Kidney epithelial cell (primary cell): ENCODE results near the gene PTGER3. TPM values are rescaled to one million over a fixed set of nuclear protein-coding genes. Genes with fewer than 3 reads are reported as not detected.

Experiments
- DNase-seq: peaks from one replicate; pipeline ENCODE4 v3.0.0-alpha.2; 2010; ENCODE audit warnings: low read depth
- H3K27me3 ChIP-seq: 2 replicates; pipeline ENCODE4 v1.6.0; 2011; ENCODE audit warnings: low read length; ENCODE audit not compliant: control insufficient read depth, insufficient read depth
- H3K36me3 ChIP-seq: 2 replicates; pipeline ENCODE4 v1.5.1; 2011; ENCODE audit warnings: low read length; ENCODE audit not compliant: control insufficient read depth, insufficient read depth
- H3K4me3 ChIP-seq: 2 replicates; pipeline ENCODE4 v1.5.1; 2011; ENCODE audit warnings: low read depth, mild to moderate bottlenecking, control low read depth, low read length
- CTCF ChIP-seq: IDR thresholded peaks from 2 replicates; pipeline ENCODE4 v1.5.1; 2011; ENCODE audit warnings: mild to moderate bottlenecking, moderate library complexity, low read length, control low read depth, inconsistent platforms; ENCODE audit not compliant: insufficient read depth, poor library complexity, severe bottlenecking
- total RNA-seq: library from RNA; depleted of rRNA; stranded (reverse); fragments of >200 nt; gene quantifications from 2 replicates; pipeline ENCODE4 v1.2.3, GENCODE V29; 2015

Gene PTGER3
- total RNA-seq, 1 donor from 2014 or later, result 0.29 TPM

- no peak for DNase-seq
- Histone ChIP-seq H3K4me3 (no peak overlapping the region), H3K27me3 (no peaks in the 10 kb centered on the region), H3K36me3 (no peaks in the 10 kb centered on the region)
- no peak for TF ChIP-seq CTCF
Observed at GRCh38 chr1:71033136-71033535, 14.5 kb downstream of the PTGER3 start.

DNA sequence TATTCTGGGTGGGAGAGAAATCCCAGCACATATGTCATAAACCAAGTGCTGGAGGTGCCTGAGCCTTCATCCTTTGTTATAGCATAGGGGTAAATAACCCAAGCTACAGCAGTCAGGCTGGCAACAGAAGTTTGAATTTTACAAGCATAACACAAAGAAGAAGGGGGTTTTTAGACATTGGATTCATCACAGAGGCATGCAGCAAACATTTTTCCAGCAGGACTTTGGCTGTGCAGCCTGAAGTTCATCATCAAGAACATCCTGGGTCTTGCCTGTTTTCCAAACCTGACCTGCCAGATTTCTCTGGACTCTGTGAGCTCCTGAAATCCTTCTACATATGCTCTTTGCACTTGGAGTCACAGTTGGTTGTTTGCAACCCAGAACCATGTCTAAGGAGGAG, 16.2 kb downstream of the PTGER3 start:
- no peak for DNase-seq
- Histone ChIP-seq H3K4me3 (no peak overlapping the region), H3K27me3 (no peaks in the 10 kb centered on the region), H3K36me3 (no peaks in the 10 kb centered on the region)
- no peak for TF ChIP-seq CTCF

DNA sequence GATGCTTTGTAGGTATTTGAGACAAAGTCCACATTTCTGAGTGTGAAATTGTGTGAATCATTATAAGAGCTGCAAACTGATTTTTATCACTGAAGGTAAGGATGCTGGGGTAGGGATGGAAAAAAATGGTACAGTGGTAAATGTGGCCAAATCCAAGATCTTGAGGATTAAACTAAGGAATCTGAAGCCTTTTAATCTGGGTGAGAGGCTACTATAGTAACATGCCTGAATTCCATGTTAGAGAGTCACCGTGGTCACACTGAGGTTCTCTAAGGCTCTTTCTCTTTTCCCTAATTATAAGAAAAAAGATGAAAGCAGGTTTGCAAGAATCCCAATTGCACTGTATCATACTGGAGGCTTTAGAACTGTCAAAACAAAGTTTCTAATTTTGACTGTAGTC, 17.6 kb downstream of the PTGER3 start:
- TF ChIP-seq CTCF, result no peak
- no peaks in the 10 kb centered on the region for H3K27me3 ChIP-seq
- H3K4me3 ChIP-seq, result no peak overlapping the region

DNA sequence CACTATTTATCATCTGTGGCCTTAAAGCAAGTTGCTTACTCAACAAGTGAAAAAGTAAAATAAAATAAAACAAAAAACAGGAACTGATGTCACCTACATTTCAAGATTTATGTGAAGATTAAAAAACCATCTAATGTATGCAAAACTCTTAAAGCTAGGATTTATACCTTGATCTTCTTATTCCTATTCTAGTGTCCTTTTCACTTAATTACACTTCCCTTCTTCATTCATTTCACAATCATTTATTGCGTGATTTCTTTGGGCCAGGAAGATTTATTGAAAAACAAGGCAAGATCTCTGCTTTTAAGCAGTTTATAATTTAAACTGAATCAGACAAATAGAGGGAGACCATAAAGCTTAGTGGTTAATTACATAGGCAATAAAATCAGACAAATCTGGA, 18.6 kb downstream of the PTGER3 start:
- Histone ChIP-seq H3K36me3 (no peaks in the 10 kb centered on the region), H3K27me3 (no peaks in the 10 kb centered on the region), H3K4me3 (no peak overlapping the region)
- no peak for TF ChIP-seq CTCF
- no peak for DNase-seq

More for the DNA sequence above, 17.6 kb downstream of the PTGER3 start:
- no peak for DNase-seq
- H3K36me3 ChIP-seq, result no peaks in the 10 kb centered on the region

DNA sequence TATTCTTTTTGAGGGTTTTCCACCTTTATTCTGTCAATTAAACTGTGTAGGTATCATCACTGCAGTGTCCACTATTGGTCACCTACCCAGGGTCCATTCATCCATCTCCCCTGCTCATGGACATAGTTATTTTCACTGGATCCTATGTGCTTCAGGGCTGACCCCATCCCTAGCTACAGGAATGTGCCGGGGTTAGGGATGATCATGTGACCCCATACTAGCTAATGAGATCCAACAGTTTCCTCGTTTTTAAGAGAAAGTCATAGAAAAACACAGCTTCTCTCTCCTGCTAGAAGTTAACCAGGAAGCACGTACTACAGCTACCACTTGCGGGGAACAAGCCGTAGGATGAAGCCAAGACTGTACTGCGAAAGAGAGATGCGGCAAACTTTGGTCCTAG, 19.6 kb downstream of the PTGER3 start:
- no peak for DNase-seq
- Histone ChIP-seq H3K36me3 (no peaks in the 10 kb centered on the region), H3K27me3 (no peaks in the 10 kb centered on the region), H3K4me3 (no peak overlapping the region)
- no peak for TF ChIP-seq CTCF

DNA sequence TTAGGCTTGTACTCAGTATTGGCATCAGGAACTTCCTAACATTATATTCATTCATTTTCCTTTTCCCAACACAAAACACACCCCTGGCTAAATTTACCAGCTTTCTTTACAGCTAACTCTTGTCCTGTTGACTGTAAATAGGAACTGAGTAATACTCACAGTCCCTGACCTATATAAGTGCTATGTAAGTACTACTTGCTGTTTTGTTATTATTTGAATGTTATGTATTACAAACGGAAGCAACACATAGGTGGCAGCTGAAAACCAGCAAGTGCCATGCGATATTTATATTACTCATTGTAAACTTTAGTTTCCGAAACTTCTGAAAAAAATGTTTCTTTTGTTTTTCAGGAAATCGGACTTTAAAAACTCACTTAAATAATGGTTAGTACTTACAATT, 21.5 kb downstream of the PTGER3 start:
- no peaks in the 10 kb centered on the region for H3K36me3 ChIP-seq
- DNase-seq, result no peak
- no peaks in the 10 kb centered on the region for H3K27me3 ChIP-seq
- no peak for TF ChIP-seq CTCF
- H3K4me3 ChIP-seq, result no peak overlapping the region
